Tibial nerve (tissue), 4 donors: ENCODE measurements around the gene SELENOH. TPM values are rescaled to one million over a fixed set of nuclear protein-coding genes. Genes with fewer than 3 reads are reported as not detected.
A peak's percentile ranks its signal among the peaks of the same experiment; 100 is the strongest.
"Not testable (repeated sequence)": the region's sequence is repeated elsewhere in the genome, so short reads cannot be mapped to it uniquely, and the experiment has no call there.

ENCODE experiments used
- DNase-seq, 2 donors: peaks; one replicate each; pipeline ENCODE4 v3.0.0-alpha.2; 2019; ENCODE audit warnings: low spot score in 2 of 2
- H3K27ac ChIP-seq, 4 donors: fragments of 200-600 bp; sonication (generic) in 3 of 4; one replicate each; pipeline ENCODE4 v1.5.1; 2017 to 2019; ENCODE audit warnings: mild to moderate bottlenecking in 1 of 4
- H3K27me3 ChIP-seq, 2 donors: fragments of 200-600 bp; sonication (generic) in 1 of 2; one replicate each; pipeline versions ENCODE4 v1.5.1 to v1.6.0; 2017 to 2019
- H3K36me3 ChIP-seq, 3 donors: fragments of 200-600 bp; sonication (generic); one replicate each; pipeline ENCODE4 v1.5.1; 2018 to 2019
- H3K4me1 ChIP-seq, 4 donors: fragments of 200-600 bp; sonication (generic) in 3 of 4; one replicate each; pipeline ENCODE4 v1.5.1; 2017 to 2019
- H3K4me3 ChIP-seq, 4 donors: fragments of 200-600 bp; sonication (generic) in 3 of 4; one replicate each; pipeline ENCODE4 v1.5.1; 2017 to 2019; ENCODE audit warnings: mild to moderate bottlenecking in 1 of 4, moderate library complexity in 1 of 4
- H3K9me3 ChIP-seq, 4 donors: fragments of 200-600 bp; sonication (generic) in 3 of 4; one replicate each; pipeline ENCODE4 v1.5.1; 2017 to 2019
- CTCF ChIP-seq, 5 experiments: fragments of 200-600 bp in 3 of 5; fragments of 450-650 bp in 2 of 5; sonication (generic) in 3 of 5; IDR thresholded peaks; one replicate each; pipeline ENCODE4 v1.5.1; 2016 to 2019; ENCODE audit warnings: antibody characterized with exemption in 5 of 5, mild to moderate bottlenecking in 3 of 5, moderate library complexity in 2 of 5
- EP300 ChIP-seq, 2 donors: sonication (generic); formaldehyde crosslinking; IDR thresholded peaks; one replicate each; pipeline ENCODE4 v1.6.1; 2017; ENCODE audit warnings: antibody characterized with exemption in 2 of 2, mild to moderate bottlenecking in 1 of 2
- POLR2A ChIP-seq, 2 donors: fragments of 450-650 bp; IDR thresholded peaks; one replicate each; pipeline ENCODE4 v1.6.1; 2017; ENCODE audit warnings: antibody characterized with exemption in 2 of 2, mild to moderate bottlenecking in 2 of 2, moderate library complexity in 2 of 2
- WGBS, 2 donors: methylation state at CpG; one replicate each; pipeline ENCODE4 v1.1.5; 2018; 5-methylcytosine and 5-hydroxymethylcytosine counted together
- total RNA-seq, 4 donors: library from RNA; depleted of rRNA; stranded (reverse); fragments of >200 nt; gene quantifications; one replicate each; pipeline ENCODE4 v1.1.0, GENCODE V29; 2016

The SELENOH gene
- total RNA-seq, 4 donors from 2014 or later = 78.1 to 146 (median 118) TPM

GRCh38 chr11:57704932-57705331 is 36.4 kb upstream of the SELENOH start:
- TF ChIP-seq POLR2A (IDR thresholded peaks at IDR 0.05) (no peak), EP300 (IDR thresholded peaks at IDR 0.05) (no peak), CTCF (IDR thresholded peaks at IDR 0.05) (no peak)
- H3K4me1 ChIP-seq = peaks cover 0 to 9% (median 0%) of the 10 kb centered on the region in 4 donors
- H3K27ac ChIP-seq = no peak overlapping the region
- peaks cover 0 to 61% (median 17%) of the 10 kb centered on the region in 3 donors for H3K36me3 ChIP-seq
- H3K27me3 ChIP-seq = no peaks in the 10 kb centered on the region
- no peak overlapping the region for H3K4me3 ChIP-seq
- no peak for DNase-seq
- H3K9me3 ChIP-seq = no peaks in the 10 kb centered on the region
- 95% methylated on average over 6 of the region's 6 CpGs for WGBS, 2 donors

- H3K4me3 ChIP-seq, H3K27me3 ChIP-seq, H3K9me3 ChIP-seq, DNase-seq, H3K27ac ChIP-seq: not testable (repeated sequence)
- Histone ChIP-seq H3K4me1 (peaks cover 0 to 14% (median 0%) of the 10 kb centered on the region in 4 donors), H3K36me3 (peaks cover 0 to 56% (median 17%) of the 10 kb centered on the region in 3 donors)
- WGBS, 2 donors = 87 to 90% methylated on average over 8 of the region's 8 CpGs
These were observed 35.9 kb upstream of the SELENOH start for GRCh38 chr11:57705432-57705831.

- DNase-seq = no peak
- 90 to 92% methylated on average over 5 of the region's 5 CpGs for WGBS, 2 donors
- Histone ChIP-seq H3K27ac (no peak overlapping the region), H3K9me3 (no peaks in the 10 kb centered on the region), H3K4me3 (no peak overlapping the region), H3K36me3 (peaks cover 0 to 18% (median 1%) of the 10 kb centered on the region in 3 donors), H3K27me3 (no peaks in the 10 kb centered on the region), H3K4me1 (peaks cover 0 to 42% (median 14%) of the 10 kb centered on the region in 4 donors)
- TF ChIP-seq EP300 (IDR thresholded peaks at IDR 0.05) = no peak
- TF ChIP-seq POLR2A (IDR thresholded peaks at IDR 0.05) = no peak
- no peak for TF ChIP-seq CTCF (IDR thresholded peaks at IDR 0.05)
These were observed 31.4 kb upstream of the SELENOH start for GRCh38 chr11:57709802-57710367.

- WGBS, 2 donors = 9% methylated on average over 42 to 45 of the region's 51 CpGs
- Histone ChIP-seq H3K9me3 (no peaks in the 10 kb centered on the region), H3K4me3 (peak within 1 kb of the TSS; percentile 85 to 95 (median 90)), H3K4me1 (peaks cover 0 to 45% (median 14%) of the 10 kb centered on the region in 4 donors), H3K36me3 (peaks cover 0 to 3% (median 0%) of the 10 kb centered on the region in 3 donors), H3K27me3 (no peaks in the 10 kb centered on the region), H3K27ac (peak within 1 kb of the TSS; percentile 70 to 94 (median 88))
- peak; percentile 16 to 28 for DNase-seq
- no peak for TF ChIP-seq EP300 (IDR thresholded peaks at IDR 0.05)
- peak in 1 of 5 experiments; percentile 3 for TF ChIP-seq CTCF (IDR thresholded peaks at IDR 0.05)
These were observed 29.7 kb upstream of the SELENOH start, which contains the start of gene MED19 for GRCh38 chr11:57711414-57712255. MED19 (minus strand) TSS chr11:57712215; CDS start chr11:57712179, 36 bp downstream.

- peak; percentile 82 to 92 for DNase-seq
- H3K27ac ChIP-seq = peak within 1 kb of the TSS; percentile 70 to 94 (median 88)
- no peaks in the 10 kb centered on the region for H3K36me3 ChIP-seq
- TF ChIP-seq CTCF (IDR thresholded peaks at IDR 0.05) = peak in 1 of 5 experiments; percentile 45
- peak in 1 of 2 donors; percentile 38 for TF ChIP-seq POLR2A (IDR thresholded peaks at IDR 0.05)
- peak; percentile 73 to 80 for TF ChIP-seq EP300 (IDR thresholded peaks at IDR 0.05)
- H3K4me1 ChIP-seq = peaks cover 0 to 45% (median 14%) of the 10 kb centered on the region in 4 donors
- whole genome bisulfite sequencing, 2 donors = 0% methylated on average over 41 to 53 of the region's 53 CpGs
- H3K9me3 ChIP-seq = no peaks in the 10 kb centered on the region
- no peaks in the 10 kb centered on the region for H3K27me3 ChIP-seq
- H3K4me3 ChIP-seq = peak within 1 kb of the TSS; percentile 85 to 95 (median 90)
These were observed 28.8 kb upstream of the SELENOH start, which contains the start of gene TMX2 for GRCh38 chr11:57712256-57713150. TMX2 (plus strand) TSS chr11:57712593; CDS start chr11:57712619, 26 bp downstream.
